Glutamatergic neuron (in vitro differentiated cells): ENCODE results near the gene KRTAP13-3. TPM values are rescaled to one million over a fixed set of nuclear protein-coding genes. Genes with fewer than 3 reads are reported as not detected.

ENCODE experiments used
- DNase-seq: peaks from one replicate; pipeline ENCODE4 v3.0.0; 2022
- H3K27ac Mint-ChIP-seq: one replicate; pipeline ENCODE4 v1.8.0; 2020; ENCODE audit warnings: mild to moderate bottlenecking, mixed read lengths, inconsistent platforms; ENCODE audit not compliant: unreplicated experiment
- H3K27me3 Mint-ChIP-seq: one replicate; pipeline ENCODE4 v1.8.0; 2020; ENCODE audit warnings: mild to moderate bottlenecking, moderate library complexity, mixed read lengths, inconsistent platforms; ENCODE audit not compliant: unreplicated experiment
- H3K36me3 Mint-ChIP-seq: one replicate; pipeline ENCODE4 v1.8.0; 2020; ENCODE audit warnings: mild to moderate bottlenecking, mixed read lengths, inconsistent platforms; ENCODE audit not compliant: unreplicated experiment
- H3K4me1 Mint-ChIP-seq: one replicate; pipeline ENCODE4 v1.8.0; 2020; ENCODE audit warnings: mild to moderate bottlenecking, low read depth, mixed read lengths, inconsistent platforms; ENCODE audit not compliant: unreplicated experiment
- H3K4me3 Mint-ChIP-seq: one replicate; pipeline ENCODE4 v1.8.0; 2020; ENCODE audit warnings: mild to moderate bottlenecking, mixed read lengths, inconsistent platforms; ENCODE audit not compliant: unreplicated experiment
- H3K9me3 Mint-ChIP-seq: one replicate; pipeline ENCODE4 v1.8.0; 2020; ENCODE audit warnings: mild to moderate bottlenecking, moderate library complexity, mixed read lengths, inconsistent platforms; ENCODE audit not compliant: unreplicated experiment
- total RNA-seq: library from RNA; stranded (reverse); fragmentation: NEBNext Ultra II Directional; extraction: Animal tissue kit (Norgen Biotek cat#: 25700); gene quantifications from one replicate; pipeline ENCODE4 v1.2.1, GENCODE V29; 2021; ENCODE audit not compliant: unreplicated experiment
- TF ChIP-seq, protein P1 (sequence below): fragments of 200-600 bp; sonication (generic); IDR thresholded peaks from one replicate; pipeline ENCODE4 v1.5.0; 2021; ENCODE audit not compliant: partially characterized antibody, unreplicated experiment

The KRTAP13-3 gene
- total RNA-seq, 1 donor from 2014 or later: not detected

DNA sequence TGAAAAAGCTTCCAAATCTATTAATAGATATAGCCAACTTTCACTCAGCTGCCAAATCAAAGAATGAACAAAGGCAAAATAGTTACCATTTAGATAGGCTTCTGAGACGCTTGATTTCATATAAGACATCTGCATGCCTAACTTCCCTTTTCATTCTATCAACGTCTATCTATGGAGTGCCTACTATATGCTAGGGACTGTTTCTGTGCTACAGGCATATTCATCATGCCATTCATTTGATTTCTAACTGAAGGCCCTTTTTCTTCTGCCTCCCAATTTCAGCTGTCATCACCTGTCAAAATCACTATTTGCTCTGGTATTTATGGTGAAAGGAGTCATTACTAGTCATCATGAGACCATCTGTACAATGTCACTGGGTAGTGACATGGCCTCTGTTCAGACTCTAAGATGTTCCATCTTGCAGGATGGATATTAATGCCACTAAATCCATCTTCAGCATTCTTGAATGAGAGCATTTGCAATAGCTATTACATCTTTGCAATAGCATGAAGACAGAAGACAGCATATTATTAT lies 34.2 kb downstream of the KRTAP13-3 start:
- no peak for DNase-seq
- Mint-ChIP-seq H3K4me3 (no peak overlapping the region), H3K36me3 (no peaks in the 10 kb centered on the region), H3K9me3 (no peaks in the 10 kb centered on the region), H3K27me3 (peaks cover 3% of the 10 kb centered on the region), H3K27ac (no peak overlapping the region), H3K4me1 (peaks cover 5% of the 10 kb centered on the region)
- TF ChIP-seq, protein P1, sequence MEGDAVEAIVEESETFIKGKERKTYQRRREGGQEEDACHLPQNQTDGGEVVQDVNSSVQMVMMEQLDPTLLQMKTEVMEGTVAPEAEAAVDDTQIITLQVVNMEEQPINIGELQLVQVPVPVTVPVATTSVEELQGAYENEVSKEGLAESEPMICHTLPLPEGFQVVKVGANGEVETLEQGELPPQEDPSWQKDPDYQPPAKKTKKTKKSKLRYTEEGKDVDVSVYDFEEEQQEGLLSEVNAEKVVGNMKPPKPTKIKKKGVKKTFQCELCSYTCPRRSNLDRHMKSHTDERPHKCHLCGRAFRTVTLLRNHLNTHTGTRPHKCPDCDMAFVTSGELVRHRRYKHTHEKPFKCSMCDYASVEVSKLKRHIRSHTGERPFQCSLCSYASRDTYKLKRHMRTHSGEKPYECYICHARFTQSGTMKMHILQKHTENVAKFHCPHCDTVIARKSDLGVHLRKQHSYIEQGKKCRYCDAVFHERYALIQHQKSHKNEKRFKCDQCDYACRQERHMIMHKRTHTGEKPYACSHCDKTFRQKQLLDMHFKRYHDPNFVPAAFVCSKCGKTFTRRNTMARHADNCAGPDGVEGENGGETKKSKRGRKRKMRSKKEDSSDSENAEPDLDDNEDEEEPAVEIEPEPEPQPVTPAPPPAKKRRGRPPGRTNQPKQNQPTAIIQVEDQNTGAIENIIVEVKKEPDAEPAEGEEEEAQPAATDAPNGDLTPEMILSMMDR: no peak

DNA sequence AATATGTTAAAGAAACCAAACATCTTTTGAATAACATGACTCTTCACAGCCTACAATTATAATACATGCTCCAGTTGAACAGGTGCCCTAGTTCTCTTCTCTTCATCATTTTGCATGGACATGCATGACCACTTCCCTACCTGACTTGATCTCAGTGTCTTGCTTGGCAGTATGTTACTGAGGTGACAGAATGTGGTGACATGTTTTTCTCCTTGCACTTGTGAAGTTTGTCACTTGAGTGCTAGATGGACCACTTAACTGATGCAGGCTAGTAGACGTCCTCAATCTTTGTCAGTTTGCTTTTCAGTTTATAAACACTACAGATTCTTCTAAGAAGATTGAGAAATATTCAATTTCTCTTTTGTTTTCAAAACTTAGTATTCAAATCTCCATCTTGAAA lies 43.5 kb downstream of the KRTAP13-3 start:
- no peak overlapping the region for H3K27ac Mint-ChIP-seq
- TF ChIP-seq, protein P1: no peak
- H3K9me3 Mint-ChIP-seq: no peaks in the 10 kb centered on the region
- H3K36me3 Mint-ChIP-seq: no peaks in the 10 kb centered on the region
- H3K27me3 Mint-ChIP-seq: no peaks in the 10 kb centered on the region
- DNase-seq: no peak
- H3K4me1 Mint-ChIP-seq: no peaks in the 10 kb centered on the region
- H3K4me3 Mint-ChIP-seq: no peak overlapping the region

Other genes starting within 250 kb of the KRTAP13-3 start
- not detected for gene CLDN8, start 209.8 kb downstream of the KRTAP13-3 start, total RNA-seq
- not detected for gene KRTAP24-1, start 143.0 kb downstream of the KRTAP13-3 start, total RNA-seq
- not detected for gene KRTAP25-1, start 136.4 kb downstream of the KRTAP13-3 start, total RNA-seq
- gene KRTAP26-1, start 105.6 kb downstream of the KRTAP13-3 start, total RNA-seq: not detected
- not detected for gene KRTAP27-1, start 88.2 kb downstream of the KRTAP13-3 start, total RNA-seq
- gene KRTAP23-1, start 77.3 kb downstream of the KRTAP13-3 start, total RNA-seq: not detected
- not detected for gene KRTAP13-2, start 53.7 kb downstream of the KRTAP13-3 start, total RNA-seq
- gene KRTAP13-1, start 29.9 kb downstream of the KRTAP13-3 start, total RNA-seq: not detected
- gene KRTAP13-4, start 4.3 kb upstream of the KRTAP13-3 start, total RNA-seq: not detected
- not detected for gene KRTAP15-1, start 14.3 kb upstream of the KRTAP13-3 start, total RNA-seq
- gene KRTAP19-1, start 54.4 kb upstream of the KRTAP13-3 start, total RNA-seq: not detected
- not detected for gene KRTAP19-2, start 61.5 kb upstream of the KRTAP13-3 start, total RNA-seq
- gene KRTAP19-3, start 66.1 kb upstream of the KRTAP13-3 start, total RNA-seq: not detected
- gene KRTAP19-4, start 71.2 kb upstream of the KRTAP13-3 start, total RNA-seq: not detected
- not detected for gene KRTAP19-5, start 76.2 kb upstream of the KRTAP13-3 start, total RNA-seq
- not detected for gene KRTAP19-6, start 115.9 kb upstream of the KRTAP13-3 start, total RNA-seq
- gene KRTAP19-7, start 135.4 kb upstream of the KRTAP13-3 start, total RNA-seq: not detected
- not detected for gene KRTAP22-2, start 164.5 kb upstream of the KRTAP13-3 start, total RNA-seq
- not detected for gene KRTAP6-3, start 166.5 kb upstream of the KRTAP13-3 start, total RNA-seq
- gene KRTAP6-2, start 173.0 kb upstream of the KRTAP13-3 start, total RNA-seq: not detected
- not detected for gene KRTAP22-1, start 175.2 kb upstream of the KRTAP13-3 start, total RNA-seq
- gene KRTAP6-1, start 188.0 kb upstream of the KRTAP13-3 start, total RNA-seq: not detected
- gene KRTAP20-1, start 190.5 kb upstream of the KRTAP13-3 start, total RNA-seq: not detected
- gene KRTAP20-4, start 194.7 kb upstream of the KRTAP13-3 start, total RNA-seq: not detected
- gene KRTAP20-2, start 209.3 kb upstream of the KRTAP13-3 start, total RNA-seq: not detected
- not detected for gene KRTAP20-3, start 216.9 kb upstream of the KRTAP13-3 start, total RNA-seq